ENCODE measurements around the gene CCDC116. TPM values are rescaled to one million over a fixed set of nuclear protein-coding genes. Genes with fewer than 3 reads are reported as not detected.

The CCDC116 gene
- total RNA-seq, 1 experiment from 2014 or later = 0.33 TPM

GRCh38 chr22:21622011-21622918 is 10.3 kb upstream of the CCDC116 start:
- ChIA-PET CTCF (no interaction called here), POLR2A (ENCODE audit: unreplicated experiment) (interaction anchor here (0.6 kb wide), 1 partner anchor 19 kb away, joined by 3 read pairs; no protein-coding TSS in a partner anchor)
- Histone ChIP-seq H3K27ac (no peak overlapping the region), H3K79me2 (ENCODE audit: low read depth) (peaks cover 19% of the 10 kb centered on the region), H3K4me3 (no peak overlapping the region), H3K36me3 (ENCODE audit: low read depth) (no peaks in the 10 kb centered on the region), H3K27me3 (ENCODE audit: insufficient read depth, low read depth) (no peaks in the 10 kb centered on the region), H3F3A (ENCODE audit: insufficient read depth, low read depth) (peaks cover 42% of the 10 kb centered on the region), H2AFZ (no peak overlapping the region), H4K20me1 (ENCODE audit: insufficient read depth) (peaks cover 54% of the 10 kb centered on the region), H3K4me2 (no peak overlapping the region), H3K9me2 (ENCODE audit: insufficient read depth) (no peaks in the 10 kb centered on the region), H3K4me1 (replicated peaks; ENCODE audit: insufficient read depth) (no peaks in the 10 kb centered on the region), H3K9me3 (ENCODE audit: insufficient read depth, low read depth) (no peaks in the 10 kb centered on the region)
- no peak for DNase-seq
- no TSS peak for BruUV-seq (replicated peaks)
- TF ChIP-seq EZH2 (IDR thresholded peaks at IDR 0.05; ENCODE audit: low read depth) (no peak), CTCF (conservative IDR thresholded peaks at IDR 0.05) (no peak)
- intact Hi-C loops (cut with micrococcal nuclease; ENCODE audit: unreplicated experiment) = no loop called here

- Histone ChIP-seq H4K20me1 (ENCODE audit: insufficient read depth) (peaks cover 61% of the 10 kb centered on the region), H3K4me1 (replicated peaks; ENCODE audit: insufficient read depth) (peaks cover 1% of the 10 kb centered on the region; the same call in 1 of the 2 replicates), H3K27me3 (ENCODE audit: insufficient read depth, low read depth) (no peaks in the 10 kb centered on the region), H3K27ac (no peak overlapping the region), H3K9me2 (ENCODE audit: insufficient read depth) (no peaks in the 10 kb centered on the region), H3K79me2 (ENCODE audit: low read depth) (peaks cover 27% of the 10 kb centered on the region), H3K36me3 (ENCODE audit: low read depth) (no peaks in the 10 kb centered on the region), H2AFZ (no peak overlapping the region), H3K4me3 (no peak overlapping the region), H3K4me2 (no peak overlapping the region), H3F3A (ENCODE audit: insufficient read depth, low read depth) (peaks cover 48% of the 10 kb centered on the region), H3K9me3 (ENCODE audit: insufficient read depth, low read depth) (no peaks in the 10 kb centered on the region)
- DNase-seq = no peak
- intact Hi-C loops (cut with micrococcal nuclease; ENCODE audit: unreplicated experiment) = no loop called here
- TF ChIP-seq EZH2 (IDR thresholded peaks at IDR 0.05; ENCODE audit: low read depth) = no peak
- TF ChIP-seq CTCF (conservative IDR thresholded peaks at IDR 0.05) = no peak
- POLR2A ChIA-PET (ENCODE audit: unreplicated experiment) = no interaction called here
- CTCF ChIA-PET = no interaction called here
- no TSS peak for BruUV-seq (replicated peaks)
Observed at GRCh38 chr22:21622919-21623647, 9.5 kb upstream of the CCDC116 start.

GRCh38 chr22:21623648-21623970 is 9.0 kb upstream of the CCDC116 start:
- ChIA-PET CTCF (no interaction called here), POLR2A (ENCODE audit: unreplicated experiment) (no interaction called here)
- Histone ChIP-seq H4K20me1 (ENCODE audit: insufficient read depth) (peaks cover 62% of the 10 kb centered on the region), H3K4me1 (replicated peaks; ENCODE audit: insufficient read depth) (peaks cover 7% of the 10 kb centered on the region; the same call in 1 of the 2 replicates), H3K36me3 (ENCODE audit: low read depth) (no peaks in the 10 kb centered on the region), H3K4me3 (no peak overlapping the region), H3F3A (ENCODE audit: insufficient read depth, low read depth) (peaks cover 48% of the 10 kb centered on the region), H3K27ac (no peak overlapping the region), H2AFZ (no peak overlapping the region), H3K27me3 (ENCODE audit: insufficient read depth, low read depth) (no peaks in the 10 kb centered on the region), H3K9me3 (ENCODE audit: insufficient read depth, low read depth) (no peaks in the 10 kb centered on the region), H3K9me2 (ENCODE audit: insufficient read depth) (no peaks in the 10 kb centered on the region), H3K79me2 (ENCODE audit: low read depth) (peaks cover 32% of the 10 kb centered on the region), H3K4me2 (no peak overlapping the region)
- no TSS peak for BruUV-seq (replicated peaks)
- no peak for TF ChIP-seq CTCF (conservative IDR thresholded peaks at IDR 0.05)
- no peak for TF ChIP-seq EZH2 (IDR thresholded peaks at IDR 0.05; ENCODE audit: low read depth)
- no peak for DNase-seq
- intact Hi-C loops (cut with micrococcal nuclease; ENCODE audit: unreplicated experiment) = no loop called here
